ENCODE measurements around the gene CDK11A.
"Not testable (repeated sequence)": the region's sequence is repeated elsewhere in the genome, so short reads cannot be mapped to it uniquely, and the experiment has no call there.

The CDK11A gene

GRCh38 chr1:1754051-1754815 is 30.1 kb upstream of the CDK11A start:
- no peak for DNase-seq (ENCODE audit: low spot score)

GRCh38 chr1:1753607-1754005 is 29.4 kb upstream of the CDK11A start:
- no peak for DNase-seq (ENCODE audit: low spot score)

- peak; percentile 29 for DNase-seq (ENCODE audit: low spot score)
Measured at GRCh38 chr1:1752636-1753606, 28.8 kb upstream of the CDK11A start.

GRCh38 chr1:1752190-1752589 is 28.0 kb upstream of the CDK11A start:
- no peak for DNase-seq (ENCODE audit: low spot score)

DNA sequence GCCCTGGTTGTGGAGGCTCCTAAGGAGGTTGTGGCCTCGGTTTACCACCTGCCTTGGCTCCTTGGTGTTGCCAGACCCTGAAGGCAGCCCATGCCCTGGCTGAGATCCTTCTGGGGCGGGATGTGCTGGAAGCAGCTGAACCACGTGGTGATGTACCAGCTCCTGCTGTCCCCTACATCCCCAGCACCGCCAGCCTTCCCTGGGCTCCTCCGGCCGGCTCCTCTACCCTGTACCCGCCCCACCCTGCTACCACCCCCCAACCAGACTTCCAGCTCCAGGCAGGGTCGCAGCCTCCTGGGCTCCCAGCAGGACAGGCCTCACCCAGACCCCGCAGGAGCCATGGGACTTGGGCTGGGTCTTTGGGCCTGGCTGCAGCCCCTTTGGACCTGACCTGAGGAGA is 25.8 kb upstream of the CDK11A start:
- not testable (repeated sequence) for DNase-seq (ENCODE audit: low spot score)

GRCh38 chr1:1748686-1749321 is 24.6 kb upstream of the CDK11A start:
- DNase-seq (ENCODE audit: low spot score) = no peak

- not testable (repeated sequence) for DNase-seq (ENCODE audit: low spot score)
Measured at GRCh38 chr1:1746566-1746909, 22.4 kb upstream of the CDK11A start.

DNA sequence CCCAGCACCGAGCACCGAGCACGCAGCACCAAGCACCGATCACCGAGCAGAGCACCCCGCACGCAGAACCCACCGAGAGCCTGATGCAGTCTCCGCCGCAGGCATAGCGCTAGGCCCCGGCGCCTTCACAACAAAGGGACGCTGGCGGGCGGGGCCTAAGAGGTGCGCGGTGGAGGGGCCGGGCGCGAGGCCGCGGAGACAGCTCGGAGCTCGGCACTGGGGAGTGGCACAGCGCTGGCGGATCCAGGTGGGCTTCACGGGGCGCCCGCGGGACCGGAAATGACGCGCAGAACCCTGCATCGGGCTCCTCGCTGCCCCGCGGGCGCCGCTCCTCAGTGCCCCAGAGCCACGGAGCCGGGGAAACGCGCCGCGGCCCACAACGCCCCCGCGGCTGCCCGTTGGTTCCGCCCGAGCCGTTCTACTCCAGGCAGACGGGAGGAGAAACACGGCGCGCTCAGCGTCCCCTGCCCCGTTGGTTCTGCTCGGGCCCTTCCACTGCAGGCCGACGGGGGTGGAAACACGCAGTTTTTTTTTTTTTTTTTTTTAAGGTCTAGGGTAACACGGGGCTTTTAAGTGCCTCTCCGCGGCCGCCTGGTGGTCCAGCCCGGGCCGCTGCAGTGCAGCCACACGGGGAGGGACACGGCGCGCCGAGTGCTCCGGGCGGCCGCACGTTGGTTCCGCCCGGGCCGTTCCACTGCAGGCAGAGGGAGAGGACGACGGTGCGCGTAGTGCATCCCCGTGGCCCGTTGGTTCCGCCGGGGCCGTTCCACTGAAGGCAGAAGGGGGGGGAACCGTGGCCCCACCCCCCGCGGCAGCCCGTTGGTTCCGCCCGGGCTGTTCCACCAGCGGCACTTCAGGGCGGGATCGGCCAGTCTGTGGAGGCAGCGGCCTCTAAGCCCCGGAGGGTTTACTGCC is 21.8 kb upstream of the CDK11A start:
- not testable (repeated sequence) for DNase-seq (ENCODE audit: low spot score)

DNA sequence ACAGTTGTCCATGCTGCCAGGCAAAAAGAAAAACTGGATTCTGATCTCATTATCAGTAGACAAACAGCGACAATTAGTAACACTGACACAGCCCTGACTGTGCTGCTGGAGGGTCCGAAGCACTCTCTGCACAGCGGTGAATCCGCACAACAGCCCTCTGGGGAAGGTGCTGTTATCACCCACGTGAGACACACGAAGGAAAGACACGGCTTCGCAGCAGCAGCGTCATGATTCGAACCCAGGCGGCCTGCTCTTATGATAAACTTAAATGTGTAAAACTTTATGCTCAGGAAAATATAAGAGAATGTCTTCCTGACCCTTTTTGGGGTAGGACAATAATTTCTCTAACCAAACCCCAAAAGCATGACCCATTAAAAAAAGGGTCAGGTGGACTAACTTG is 18.4 kb upstream of the CDK11A start:
- DNase-seq (ENCODE audit: low spot score) = not testable (repeated sequence)

- DNase-seq (ENCODE audit: low spot score) = not testable (repeated sequence)
Measured at GRCh38 chr1:1741013-1741412, 16.9 kb upstream of the CDK11A start.

GRCh38 chr1:1738799-1739337 is 14.7 kb upstream of the CDK11A start:
- not testable (repeated sequence) for DNase-seq (ENCODE audit: low spot score)

DNA sequence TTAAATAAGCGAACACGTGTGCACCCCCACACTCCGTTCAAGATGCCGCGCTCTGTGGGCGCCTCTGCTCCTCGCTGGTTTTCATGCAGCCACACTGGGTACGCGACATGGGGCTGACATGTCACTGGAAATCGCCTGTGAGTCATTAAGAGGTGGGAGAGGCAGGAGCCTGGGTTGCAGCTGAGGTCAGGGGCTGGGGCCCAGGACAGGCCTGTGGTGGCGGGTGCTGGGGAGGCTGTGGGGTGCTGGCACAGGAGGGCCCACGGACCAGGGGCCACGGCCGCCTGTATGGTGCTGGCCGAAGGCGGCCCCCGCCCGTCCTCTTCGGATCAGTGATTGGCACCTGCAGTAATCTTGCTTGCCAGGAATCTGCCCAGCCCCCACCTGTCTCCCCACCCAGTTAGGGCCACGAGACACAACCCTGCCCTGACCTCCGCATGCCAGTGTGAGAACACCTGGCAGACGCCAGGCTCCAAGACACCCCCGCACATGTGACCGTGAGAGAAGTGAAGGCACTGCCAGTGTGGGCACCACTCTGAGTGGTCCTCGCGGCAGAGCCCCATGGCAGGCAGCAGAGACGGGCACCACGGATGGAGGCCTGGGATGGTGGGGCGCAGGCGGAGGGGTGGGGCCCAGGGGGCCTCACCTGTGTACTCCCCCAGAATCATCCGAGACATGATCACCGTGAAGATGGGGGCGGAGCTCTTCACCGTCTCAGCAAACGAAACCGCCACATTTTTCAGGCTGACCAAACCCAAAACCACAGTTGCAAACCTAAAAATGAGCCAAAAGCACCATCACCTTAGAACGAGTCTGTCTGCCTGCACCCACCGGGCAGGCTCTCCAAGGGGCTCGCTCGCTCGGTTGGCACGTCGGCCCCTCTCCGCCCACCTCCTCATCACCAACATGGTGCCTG is 13.8 kb upstream of the CDK11A start:
- DNase-seq (ENCODE audit: low spot score) = not testable (repeated sequence)

GRCh38 chr1:1732381-1732780 is 8.2 kb upstream of the CDK11A start:
- DNase-seq (ENCODE audit: low spot score) = no peak

- DNase-seq (ENCODE audit: low spot score) = no peak
Measured at GRCh38 chr1:1730870-1731269, 6.7 kb upstream of the CDK11A start.

- not testable (repeated sequence) for DNase-seq (ENCODE audit: low spot score)
Measured at GRCh38 chr1:1730230-1730629, 6.1 kb upstream of the CDK11A start.

- not testable (repeated sequence) for DNase-seq (ENCODE audit: low spot score)
Measured at GRCh38 chr1:1729116-1729816, 5.1 kb upstream of the CDK11A start.

DNA sequence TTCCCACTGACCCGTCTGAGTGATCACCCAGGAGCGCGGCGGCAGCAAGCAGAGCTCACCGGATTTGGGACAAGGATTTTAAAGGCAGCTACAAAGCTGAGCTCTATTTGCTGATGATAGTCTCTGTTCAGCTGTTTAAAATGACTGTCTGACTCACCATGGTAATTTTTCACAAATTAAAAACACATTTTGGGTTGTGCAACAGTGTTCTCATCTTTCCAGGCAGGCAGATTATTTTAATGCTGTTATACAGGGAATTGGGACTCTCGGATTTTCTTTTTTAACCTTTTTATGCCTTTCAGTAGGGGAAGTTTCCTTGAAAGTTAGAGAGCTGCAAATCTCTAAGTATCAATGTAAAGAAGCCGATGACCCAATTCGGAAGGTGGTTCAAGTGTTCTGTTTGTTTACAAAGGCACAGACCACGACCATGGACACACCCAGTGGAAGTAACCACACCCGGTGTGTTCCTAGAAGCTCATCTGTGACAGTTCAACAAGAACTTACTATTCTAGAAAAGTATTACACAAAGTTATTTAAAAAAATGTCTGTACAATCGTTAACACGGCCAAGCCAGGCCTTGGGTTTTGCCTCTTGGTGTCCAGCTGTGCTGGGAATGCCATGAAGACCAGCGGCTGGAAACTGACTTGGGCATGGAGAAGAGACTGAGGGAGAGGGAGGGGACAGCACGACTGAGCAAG is 4.3 kb upstream of the CDK11A start:
- DNase-seq (ENCODE audit: low spot score) = not testable (repeated sequence)

GRCh38 chr1:1727131-1727651 is 3.0 kb upstream of the CDK11A start:
- DNase-seq (ENCODE audit: low spot score) = not testable (repeated sequence)

DNA sequence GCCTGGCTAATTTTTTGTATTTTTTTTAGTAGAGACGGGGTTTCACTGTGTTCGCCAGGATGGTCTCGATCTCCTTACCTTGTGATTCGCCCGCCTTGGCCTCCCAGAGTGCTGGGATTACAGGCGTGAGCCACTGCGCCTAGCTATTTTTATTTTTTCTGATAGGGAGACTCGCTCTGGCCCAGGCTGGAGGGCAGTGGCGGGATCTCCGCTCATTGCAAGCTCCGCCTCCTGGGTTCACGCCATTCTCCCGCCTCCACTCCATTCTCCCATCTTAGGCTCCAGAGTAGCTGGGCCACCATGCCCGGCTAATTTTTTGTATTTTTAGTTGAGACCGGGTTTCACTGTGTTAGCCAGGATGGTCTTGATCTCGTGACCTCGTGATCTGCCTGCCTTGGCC is 1.9 kb upstream of the CDK11A start:
- not testable (repeated sequence) for DNase-seq (ENCODE audit: low spot score)

Measured in D341Med (cell line).